GDM1 (cell line): Measurements from ENCODE around the gene ALPK1.
"Not testable (repeated sequence)": the region's sequence is repeated elsewhere in the genome, so short reads cannot be mapped to it uniquely, and the experiment has no call there.

Source experiments
- DNase-seq: peaks from one replicate; lab custom pipeline; 2025; lab: John Stamatoyannopoulos, UW

The ALPK1 gene

DNA sequence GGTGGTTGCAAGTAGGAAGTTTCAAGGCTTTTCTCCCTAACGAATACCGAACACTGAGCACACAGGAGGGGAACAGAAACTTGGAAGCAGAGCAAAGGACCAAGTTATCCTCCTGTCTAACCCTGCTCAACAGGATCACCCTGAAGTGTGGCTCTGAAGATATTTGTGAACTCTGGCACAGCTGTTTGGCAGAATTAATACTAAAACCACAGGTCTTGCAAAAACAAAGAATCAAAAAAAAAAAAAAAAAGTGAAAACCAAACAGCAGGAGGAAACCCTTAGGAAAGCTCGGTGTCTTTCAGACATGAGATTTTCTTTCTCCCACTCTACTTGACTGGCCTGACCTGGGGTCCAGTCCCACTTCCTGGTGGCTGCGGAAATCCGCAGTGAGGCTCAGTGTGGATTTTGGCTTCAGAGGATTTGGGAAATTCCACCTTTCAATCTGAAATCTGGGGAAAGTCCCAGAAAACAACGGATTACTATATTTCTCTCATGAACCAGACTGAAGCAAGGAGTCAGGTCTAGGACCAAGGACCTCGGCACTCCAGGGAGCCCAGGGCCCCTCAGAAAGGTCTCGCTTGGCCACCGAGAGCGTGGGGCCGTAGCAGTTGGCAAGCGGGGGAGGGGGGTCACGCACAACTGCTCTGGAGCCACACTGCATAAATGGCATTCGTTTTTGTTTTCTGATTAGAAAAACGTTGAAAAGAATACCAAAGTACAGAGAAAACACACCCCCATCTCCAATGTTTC is 12.3 kb upstream of the ALPK1 start:
- no peak for DNase-seq

GRCh38 chr4:112287258-112287989 is 9.7 kb upstream of the ALPK1 start:
- no peak for DNase-seq

- no peak for DNase-seq
Observed at GRCh38 chr4:112288455-112288854, 8.7 kb upstream of the ALPK1 start.

DNA sequence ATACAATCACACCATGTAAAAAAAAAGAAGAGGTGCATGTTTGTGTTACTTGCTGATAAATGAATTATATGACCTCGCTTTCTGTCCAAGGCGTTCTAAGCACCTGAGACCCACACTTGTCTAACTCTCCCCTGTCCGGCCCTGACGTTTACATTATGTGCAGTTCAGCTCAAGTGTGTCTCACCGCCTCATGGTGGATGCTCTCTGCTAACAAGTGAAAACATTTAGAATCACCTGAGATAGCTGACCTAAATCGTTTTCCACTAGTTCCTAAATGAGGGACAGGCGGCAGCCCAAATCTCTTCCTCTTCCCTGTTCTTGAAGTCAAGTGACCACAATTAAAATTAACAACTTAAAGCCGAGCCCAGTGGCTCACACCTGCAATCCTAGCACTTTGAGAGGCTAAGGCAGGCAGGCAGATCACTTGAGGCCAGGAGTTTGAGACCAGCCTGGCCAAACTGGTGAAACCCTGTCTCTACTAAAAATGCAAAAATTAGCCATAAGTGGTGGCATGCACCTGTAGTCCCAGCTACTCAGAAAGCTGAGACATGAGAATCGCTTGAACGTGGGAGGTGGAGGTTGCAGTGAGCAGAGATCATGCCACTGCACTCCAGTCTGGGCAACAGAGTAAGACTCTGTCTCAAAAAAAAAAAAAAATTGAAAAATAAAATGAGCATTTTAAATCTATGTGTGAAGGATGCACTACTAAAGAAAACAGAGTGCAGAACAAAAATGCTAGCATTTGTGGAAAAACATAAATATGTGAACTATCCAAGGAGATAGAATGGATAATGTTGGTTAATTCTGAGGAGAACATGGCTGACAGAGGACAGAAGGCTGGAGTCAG is 7.5 kb upstream of the ALPK1 start:
- no peak for DNase-seq

- DNase-seq, result no peak
Observed at GRCh38 chr4:112290341-112290740, 6.8 kb upstream of the ALPK1 start.

- no peak for DNase-seq
Observed at GRCh38 chr4:112299721-112300120, 2.6 kb downstream of the ALPK1 start.

GRCh38 chr4:112302320-112303274 is 5.4 kb downstream of the ALPK1 start:
- no peak for DNase-seq

- not testable (repeated sequence) for DNase-seq
Observed at GRCh38 chr4:112305477-112305876, 8.3 kb downstream of the ALPK1 start.

GRCh38 chr4:112309263-112309791 is 12.2 kb downstream of the ALPK1 start:
- DNase-seq, result not testable (repeated sequence)

GRCh38 chr4:112311516-112311915 is 14.3 kb downstream of the ALPK1 start:
- DNase-seq, result no peak

- DNase-seq, result no peak
Observed at GRCh38 chr4:112312610-112313239, 15.6 kb downstream of the ALPK1 start.

DNA sequence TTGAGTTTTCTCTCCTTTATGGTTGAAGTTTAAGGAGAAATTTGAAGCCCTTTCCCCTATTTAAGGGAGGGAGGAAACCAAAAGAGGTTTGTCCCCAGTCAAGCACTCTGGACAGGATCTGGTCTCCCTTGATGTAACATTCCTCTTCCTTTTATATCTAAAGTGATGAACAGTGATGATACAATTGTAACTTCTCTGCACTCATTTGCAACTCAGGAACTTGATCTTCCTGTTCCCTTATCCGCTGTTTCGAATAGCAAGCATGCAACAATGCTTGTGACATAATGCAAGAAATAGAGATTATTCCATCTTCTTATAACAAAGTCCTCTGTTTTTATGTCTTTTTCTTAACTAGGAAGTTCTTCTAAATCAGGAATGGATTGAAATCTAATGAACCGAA is 18.3 kb downstream of the ALPK1 start:
- DNase-seq, result no peak

DNA sequence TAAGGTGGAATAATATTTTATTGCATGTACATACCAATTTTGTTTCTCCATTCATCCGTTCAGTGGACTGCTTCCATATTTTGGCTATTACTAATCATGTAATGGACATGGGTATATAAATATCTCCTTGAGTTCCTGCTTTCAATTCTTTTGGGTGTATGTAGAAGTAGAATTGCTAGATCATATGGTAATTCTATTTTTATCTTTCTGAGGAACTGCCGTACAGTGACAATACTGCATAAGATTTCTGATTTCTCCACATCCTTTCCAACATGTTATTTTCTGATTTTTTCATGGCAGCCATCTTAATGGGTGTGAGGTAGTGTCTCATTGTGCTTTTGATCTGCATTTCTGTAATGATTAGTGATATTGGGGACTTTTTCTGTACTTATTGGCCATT is 19.2 kb downstream of the ALPK1 start:
- no peak for DNase-seq

- DNase-seq, result no peak
Observed at GRCh38 chr4:112318239-112319142, 21.3 kb downstream of the ALPK1 start.

DNA sequence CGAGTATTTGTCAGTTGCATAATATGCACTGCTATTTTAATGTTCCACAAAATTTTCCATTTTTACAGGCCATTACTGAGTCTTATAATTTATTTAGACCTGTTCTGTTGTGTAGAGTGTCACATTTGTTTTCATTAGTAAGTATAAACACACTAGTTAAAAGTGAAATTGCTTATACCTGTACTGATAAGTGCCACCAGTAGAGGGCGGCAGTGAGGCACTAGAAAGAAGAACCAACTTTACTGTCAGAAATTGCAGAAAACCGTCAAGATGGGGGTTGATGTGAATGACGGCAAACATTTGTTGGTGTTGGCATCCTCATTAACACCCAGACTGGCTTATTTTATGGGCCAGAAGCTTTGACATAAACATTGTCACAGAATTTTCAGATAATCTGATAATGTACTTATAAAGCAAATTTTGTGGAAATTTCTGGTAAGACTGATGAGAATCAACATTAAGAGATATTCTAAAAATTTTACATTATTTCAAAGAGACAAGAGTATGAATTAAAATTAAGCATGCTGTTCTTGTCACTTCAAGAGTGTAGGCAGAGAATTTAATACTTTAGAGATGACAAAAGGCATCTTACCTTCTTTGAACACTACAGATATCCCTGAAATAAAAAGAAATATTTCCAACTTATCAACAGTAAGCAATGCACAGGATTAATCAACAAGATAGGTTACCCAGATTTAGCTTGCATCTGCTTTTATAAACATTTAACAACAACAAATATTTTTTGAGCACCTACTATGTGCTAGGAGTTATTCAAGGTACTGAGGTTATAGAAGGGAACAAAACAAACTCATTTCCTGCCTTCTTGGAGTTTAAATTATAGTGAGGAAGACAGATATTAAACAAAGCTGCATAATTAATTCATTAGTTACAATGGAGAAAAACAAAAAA is 24.9 kb downstream of the ALPK1 start:
- peak; percentile 42 for DNase-seq

DNA sequence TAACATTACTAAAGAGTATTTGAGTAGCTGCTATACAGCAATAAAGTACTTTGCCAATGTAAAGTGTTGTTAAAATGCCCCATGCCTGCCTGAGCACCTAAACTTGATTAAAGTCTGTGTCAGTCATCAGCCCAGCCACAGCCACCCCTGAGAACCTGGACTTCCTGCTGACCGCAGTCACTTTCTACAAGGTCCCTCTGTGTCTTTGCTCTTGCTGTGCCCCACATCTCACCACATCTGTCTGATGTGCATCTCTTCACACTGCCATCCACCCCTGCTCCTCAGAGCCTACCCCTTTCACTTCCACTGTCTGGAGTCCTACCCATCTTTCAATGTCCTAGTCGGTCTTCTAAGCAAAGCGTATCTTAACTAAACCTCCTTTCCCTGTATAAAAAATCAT is 25.7 kb downstream of the ALPK1 start:
- no peak for DNase-seq

DNA sequence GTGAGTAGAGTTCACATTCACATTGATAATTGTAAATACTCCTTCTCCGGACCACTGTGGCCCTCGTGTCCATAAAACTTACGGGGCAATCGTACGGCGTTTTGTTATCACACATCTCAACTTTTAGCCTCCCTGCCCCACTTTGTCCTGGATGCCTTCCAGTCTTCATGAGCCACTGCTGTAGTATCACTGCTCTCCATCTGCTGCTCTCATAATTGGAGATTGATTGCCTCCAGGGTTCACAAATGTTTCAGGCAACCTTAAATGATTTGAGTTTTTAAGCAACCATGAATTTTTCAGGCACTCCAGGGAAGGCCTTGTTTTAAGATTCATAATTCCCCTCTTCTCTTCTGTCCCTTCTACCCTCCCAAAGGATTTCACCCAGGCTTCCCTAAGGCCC is 28.4 kb downstream of the ALPK1 start:
- DNase-seq, result no peak

DNA sequence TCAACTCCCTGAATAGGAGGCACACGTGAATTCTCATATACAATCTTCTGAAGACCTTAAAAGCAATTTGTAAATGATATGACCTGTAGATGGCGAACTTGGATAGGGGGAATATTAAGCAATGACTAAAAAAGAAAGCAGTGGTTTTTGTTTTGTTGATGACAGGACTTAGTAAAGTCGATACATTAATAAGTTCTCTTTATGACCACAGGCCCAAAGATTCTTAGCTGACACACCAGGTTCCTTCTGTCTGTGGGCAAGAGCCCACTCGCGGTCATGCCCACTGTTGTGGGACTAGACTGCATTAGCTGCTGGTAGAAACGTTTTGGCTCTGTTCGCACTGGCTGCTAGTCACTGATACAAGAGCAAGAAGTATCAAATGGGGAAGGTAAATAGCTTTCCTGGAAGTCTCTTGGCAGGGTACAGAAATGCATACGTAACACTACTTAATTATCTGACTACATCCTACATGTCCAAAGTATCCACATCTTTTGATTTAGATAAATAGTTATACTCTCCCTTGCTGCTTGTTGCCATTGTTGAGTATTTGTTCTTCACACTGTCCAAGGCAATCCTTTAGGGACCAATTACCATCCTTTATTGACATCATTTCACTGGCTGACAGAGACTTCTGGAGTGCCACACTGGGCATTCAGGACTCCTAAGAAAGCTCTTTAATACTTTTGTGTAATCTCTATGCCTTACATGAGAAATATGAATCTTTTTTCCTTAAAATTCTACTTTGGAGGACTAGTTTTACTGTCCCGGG is 31.0 kb downstream of the ALPK1 start:
- peak; percentile 12 for DNase-seq
